ENCODE measurements around the gene RAMP1.
A peak's percentile ranks its signal among the peaks of the same experiment; 100 is the strongest.
"Not testable (repeated sequence)": the region's sequence is repeated elsewhere in the genome, so short reads cannot be mapped to it uniquely, and the experiment has no call there.

RAMP1 gene

DNA sequence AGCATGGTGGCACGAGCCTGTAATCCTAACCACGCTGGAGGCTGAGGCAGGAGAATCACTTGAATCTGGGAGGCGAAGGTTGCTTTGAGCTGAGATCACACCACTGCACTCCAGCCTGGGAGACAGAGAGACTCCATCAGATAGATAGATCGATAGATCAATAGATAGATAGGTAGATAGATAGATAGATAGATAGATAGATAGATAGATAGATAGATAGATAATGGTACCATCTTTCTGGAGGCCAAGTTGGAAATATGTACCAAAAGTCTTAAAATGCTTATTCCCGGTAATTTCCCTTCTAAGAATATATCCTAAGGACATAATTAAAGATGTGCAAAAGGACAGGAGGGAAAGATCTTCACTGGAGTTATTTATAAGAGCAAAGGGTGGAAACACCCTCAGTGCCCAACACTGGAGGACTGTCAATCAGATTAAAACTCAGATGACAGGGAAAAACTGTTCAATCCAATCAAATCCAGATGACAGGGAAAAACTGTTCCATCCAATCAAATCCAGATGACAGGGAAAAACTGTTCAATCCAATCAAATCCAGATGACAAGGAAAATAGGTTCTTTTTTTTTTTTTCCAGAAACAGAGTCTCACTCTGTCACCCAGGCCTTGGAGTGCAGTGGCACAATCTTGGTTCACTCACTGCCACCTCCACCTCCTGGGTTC, 58.4 kb downstream of the RAMP1 start:
- DNase-seq (ENCODE audit: low read depth) = no peak

- no peak for DNase-seq (ENCODE audit: low read depth)
Observed at GRCh38 chr2:237919593-237919992, 60.2 kb downstream of the RAMP1 start.

GRCh38 chr2:237920673-237921072, 61.2 kb downstream of the RAMP1 start:
- DNase-seq (ENCODE audit: low read depth) = no peak

DNA sequence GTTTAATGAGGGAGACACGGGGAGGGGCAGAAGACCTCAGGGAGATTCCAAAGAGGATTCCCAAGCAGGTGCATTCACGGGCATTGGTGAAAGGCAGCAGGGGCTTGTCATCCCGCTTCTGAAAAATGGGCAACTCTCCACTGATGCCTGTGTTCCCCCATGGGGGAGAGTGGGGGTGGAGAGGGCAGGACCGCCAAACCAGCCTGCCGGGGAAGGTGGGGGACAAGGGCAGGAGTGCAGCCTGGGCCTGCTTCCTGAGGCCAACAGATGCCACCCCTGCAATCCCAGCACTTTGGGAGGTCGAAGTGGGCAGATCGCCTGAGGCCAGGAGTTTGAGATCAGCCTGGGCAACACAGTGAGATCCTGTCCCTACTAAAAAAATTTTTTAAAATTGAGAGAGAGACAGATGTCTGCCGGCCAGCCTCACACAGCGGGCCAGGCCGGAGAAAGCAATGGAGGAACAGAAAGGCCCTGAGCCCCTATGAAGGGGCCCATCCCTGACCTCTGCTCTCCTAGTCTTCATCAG, 62.6 kb downstream of the RAMP1 start:
- DNase-seq (ENCODE audit: low read depth) = no peak

DNA sequence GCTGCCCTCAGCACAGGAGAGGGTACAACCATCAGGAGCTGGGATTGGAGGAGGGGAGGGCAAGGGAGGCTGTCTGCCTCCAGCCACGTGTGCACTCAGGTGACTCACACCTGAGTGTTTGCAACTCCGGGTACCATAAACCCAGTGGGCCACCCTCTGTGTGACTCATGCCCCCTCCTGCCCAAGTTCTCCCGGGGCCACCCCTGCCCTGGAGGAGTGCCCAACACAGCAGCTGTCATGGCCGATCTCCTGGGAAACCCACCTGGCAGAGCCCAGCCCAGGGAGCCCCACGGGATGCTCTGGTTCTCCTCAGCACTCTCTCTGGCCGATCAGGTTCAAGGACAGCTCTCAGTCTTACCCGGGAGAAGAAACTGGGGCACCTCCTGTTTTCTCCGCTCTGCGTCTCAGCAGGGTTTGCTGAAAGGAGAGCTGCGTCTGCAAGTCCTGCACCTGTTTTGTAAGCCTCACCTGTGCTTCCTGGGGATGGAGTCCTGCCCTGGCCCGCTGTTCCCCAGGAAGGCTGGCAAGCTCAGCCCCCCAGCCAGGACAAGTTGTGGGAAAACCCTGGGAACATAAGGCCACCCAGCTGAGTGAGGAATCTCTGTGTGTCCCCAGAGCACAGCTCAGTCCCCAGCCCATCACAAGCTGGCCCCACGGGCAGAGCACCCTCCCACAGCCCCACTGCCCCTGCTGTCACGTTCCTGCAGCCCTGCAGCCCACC, 63.4 kb downstream of the RAMP1 start:
- no peak for DNase-seq (ENCODE audit: low read depth)

DNA sequence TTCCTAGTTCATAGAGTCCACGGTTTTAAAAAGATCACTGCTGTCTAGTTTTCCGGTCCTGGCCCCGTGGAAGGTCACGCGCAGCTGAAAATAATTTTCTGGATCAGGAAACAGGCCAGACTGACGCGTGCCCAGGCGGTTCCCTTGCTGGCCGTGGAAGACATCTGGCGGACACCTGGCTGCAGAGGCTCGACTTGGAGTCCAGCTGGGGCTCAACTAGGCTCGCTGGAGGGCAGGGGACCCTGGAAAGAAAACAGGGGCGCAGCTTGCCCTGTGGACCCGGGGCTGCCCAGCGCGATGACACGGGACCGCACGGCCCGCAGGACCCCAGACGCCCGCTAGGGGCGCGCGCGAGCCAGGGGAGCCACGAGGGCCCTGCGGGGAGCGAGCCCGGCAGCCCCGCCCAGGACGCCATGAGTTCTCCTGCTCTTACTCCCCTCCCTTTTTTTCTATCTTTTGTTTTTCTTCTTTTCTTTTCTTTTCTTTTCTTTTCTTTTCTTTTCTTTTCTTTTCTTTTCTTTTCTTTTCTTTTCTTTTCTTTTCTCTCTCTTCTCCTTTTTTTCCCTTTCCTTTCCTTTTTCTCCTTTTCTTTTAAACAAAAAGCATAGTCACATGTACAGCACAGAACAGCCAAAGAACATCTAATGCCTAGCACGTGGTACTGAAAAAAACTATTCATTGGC, 64.2 kb downstream of the RAMP1 start:
- DNase-seq (ENCODE audit: low read depth) = no peak

DNA sequence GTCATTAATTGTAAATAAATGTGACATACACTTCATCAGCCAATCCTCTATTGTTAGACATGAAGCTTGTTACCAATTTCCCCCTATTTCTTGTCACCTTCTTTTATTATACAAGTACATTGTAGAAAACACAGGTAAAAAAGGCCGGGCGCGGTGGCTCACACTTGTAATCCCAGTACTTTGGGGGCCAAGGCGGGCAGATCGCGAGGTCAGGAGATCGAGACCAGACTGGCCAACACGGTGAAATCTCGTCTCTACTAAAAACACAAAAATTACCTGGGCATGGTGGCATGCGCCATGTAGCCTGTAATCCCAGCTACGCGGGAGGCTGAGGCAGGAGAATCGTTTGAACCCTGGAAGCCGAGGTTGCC, 64.7 kb downstream of the RAMP1 start:
- no peak for DNase-seq (ENCODE audit: low read depth)

GRCh38 chr2:237927135-237927534, 67.7 kb downstream of the RAMP1 start:
- no peak for DNase-seq (ENCODE audit: low read depth)

GRCh38 chr2:237927986-237928385, 68.6 kb downstream of the RAMP1 start:
- DNase-seq (ENCODE audit: low read depth) = no peak

DNA sequence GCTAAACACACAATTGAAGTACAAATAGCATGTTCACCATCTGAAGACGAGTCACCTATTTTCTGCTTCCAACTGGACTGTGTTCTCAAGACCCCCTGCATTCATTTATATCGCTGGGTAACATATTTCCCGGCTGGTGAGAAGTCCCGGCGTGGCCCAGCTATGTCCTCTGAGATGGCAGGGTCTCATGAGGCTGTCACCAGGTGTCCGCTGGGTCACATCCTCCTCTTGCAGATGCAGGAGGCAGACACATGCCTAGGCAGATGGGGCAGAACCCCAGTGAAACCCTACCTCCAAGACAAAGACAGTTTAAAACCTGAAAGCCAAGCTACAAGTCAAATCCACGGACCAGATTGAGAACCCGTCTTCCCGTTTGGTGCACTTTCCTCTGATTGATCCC, 70.6 kb downstream of the RAMP1 start:
- no peak for DNase-seq (ENCODE audit: low read depth)

DNA sequence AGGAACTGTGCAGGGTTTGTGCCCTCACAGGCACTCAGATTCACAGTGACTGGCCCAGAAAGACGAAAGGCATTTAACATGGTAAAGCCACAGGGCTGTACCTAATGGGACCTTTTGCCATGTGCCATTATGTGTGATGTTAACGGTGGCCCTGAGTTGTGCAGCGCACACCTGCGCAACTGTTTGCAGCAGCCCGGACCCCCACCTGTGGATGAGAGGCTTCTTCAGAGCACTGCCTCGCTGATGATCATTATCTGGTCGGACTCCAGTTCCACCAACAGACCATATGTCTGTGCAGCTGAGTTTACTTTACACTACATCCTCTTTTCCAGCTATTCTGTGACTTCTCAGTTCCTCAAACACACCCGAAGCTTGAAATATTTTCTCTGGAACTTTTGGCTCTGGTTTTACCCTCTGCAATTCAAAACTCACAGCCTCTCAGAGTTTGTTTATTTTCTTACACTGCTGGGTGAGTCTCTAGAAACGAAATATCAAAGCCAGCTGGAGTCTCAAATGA, 71.8 kb downstream of the RAMP1 start:
- DNase-seq (ENCODE audit: low read depth) = peak; percentile 18

DNA sequence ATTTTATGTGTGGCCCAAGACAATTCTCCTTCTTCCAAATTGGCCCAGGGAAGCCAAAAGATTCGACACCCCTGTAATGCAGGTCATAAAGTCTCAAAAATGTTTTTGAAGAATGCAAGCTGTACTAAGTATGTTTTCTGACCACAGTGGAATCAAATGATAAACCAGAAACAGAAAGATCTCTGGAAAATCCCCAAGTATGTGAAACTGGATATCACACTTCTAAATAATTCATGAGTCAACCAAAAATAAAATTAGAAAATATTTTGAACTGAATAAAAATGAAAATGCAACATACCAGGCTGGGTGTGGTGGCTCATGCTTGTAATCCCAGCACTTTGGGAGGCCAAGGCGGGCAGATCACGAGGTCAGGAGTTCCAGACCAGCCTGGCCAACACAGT, 73.3 kb downstream of the RAMP1 start:
- DNase-seq (ENCODE audit: low read depth) = peak; percentile 60

- no peak for DNase-seq (ENCODE audit: low read depth)
Observed at GRCh38 chr2:237934186-237934585, 74.8 kb downstream of the RAMP1 start.

GRCh38 chr2:237935740-237936452, 76.5 kb downstream of the RAMP1 start:
- no peak for DNase-seq (ENCODE audit: low read depth)

DNA sequence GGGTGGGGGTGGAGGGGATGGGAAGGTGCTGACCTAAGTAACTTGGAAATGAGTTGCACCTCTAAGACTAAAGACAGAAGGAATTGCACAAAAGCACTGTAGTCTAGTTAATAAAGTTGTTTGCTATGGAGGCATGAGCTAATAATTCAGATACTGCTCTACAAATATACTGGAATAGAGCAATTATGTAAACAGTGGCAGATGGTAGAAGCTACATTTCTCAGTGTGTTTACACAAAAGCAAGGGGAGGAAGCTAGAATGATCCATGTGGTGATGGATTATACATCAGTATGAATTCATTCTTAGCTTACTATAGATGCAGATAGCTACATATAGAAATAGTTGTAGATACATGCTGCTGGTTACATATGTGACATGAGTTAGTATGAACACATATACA, 79.8 kb downstream of the RAMP1 start:
- no peak for DNase-seq (ENCODE audit: low read depth)

- no peak for DNase-seq (ENCODE audit: low read depth)
Observed at GRCh38 chr2:237940828-237941227, 81.4 kb downstream of the RAMP1 start.

DNA sequence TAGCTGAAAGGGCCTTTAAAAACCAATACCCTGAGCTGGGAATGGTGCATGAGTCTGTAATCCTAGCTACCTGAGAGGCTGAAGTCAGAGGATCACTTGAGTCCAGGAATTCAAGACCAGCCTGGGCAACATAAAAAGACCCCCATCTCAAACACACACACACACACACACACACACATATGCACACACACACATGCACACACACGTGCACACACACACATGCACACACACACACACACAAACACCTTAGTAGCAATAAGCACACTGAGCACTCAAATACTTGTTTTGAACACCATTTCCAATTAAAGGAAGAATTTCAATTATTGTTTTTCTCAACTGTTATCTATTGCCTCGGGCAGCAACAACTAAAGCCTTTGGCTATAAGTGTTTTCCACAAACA, 81.8 kb downstream of the RAMP1 start:
- no peak for DNase-seq (ENCODE audit: low read depth)

- no peak for DNase-seq (ENCODE audit: low read depth)
Observed at GRCh38 chr2:237942513-237942899, 83.1 kb downstream of the RAMP1 start.

- DNase-seq (ENCODE audit: low read depth) = no peak
Observed at GRCh38 chr2:237943395-237944094, 84.1 kb downstream of the RAMP1 start.

DNA sequence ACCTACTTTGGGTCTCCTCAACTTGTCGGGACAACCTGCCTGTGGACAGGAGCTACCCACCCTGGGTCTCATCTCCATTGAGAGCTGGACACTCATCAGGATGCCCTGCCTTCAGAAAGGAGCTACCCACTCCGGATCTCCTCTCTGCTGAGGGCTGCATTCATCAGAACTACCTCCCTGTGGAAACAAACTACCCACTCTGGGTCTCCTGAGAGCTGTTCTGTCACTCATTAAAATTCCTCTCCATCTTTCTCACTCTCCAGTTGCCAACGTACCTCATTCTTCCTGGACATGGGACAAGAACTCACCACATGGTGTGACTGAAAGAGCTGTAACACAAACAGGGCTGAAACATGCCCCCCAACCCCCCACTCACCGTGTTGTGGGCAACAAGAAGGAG, 84.9 kb downstream of the RAMP1 start:
- DNase-seq (ENCODE audit: low read depth) = no peak

DNA sequence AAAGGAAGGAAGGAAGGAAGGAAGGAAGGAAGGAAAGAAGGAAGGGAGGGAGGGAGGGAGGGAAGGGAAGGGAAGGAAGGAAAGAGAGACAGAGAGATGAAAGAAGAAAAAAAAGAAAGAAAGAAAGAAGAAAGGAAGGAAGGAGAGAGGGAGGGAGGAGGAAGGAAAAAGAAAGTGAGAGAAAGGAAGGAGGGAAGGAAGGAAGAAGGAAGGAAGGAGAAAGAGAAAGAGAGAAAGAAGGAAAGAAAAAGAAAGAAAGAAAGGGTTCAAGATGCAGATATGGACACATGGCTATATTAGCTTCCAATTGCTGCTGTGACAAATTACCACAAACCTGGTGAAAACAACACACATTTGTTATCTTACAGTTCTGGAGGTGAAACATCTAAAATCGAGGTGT, 87.0 kb downstream of the RAMP1 start:
- no peak for DNase-seq (ENCODE audit: low read depth)

- DNase-seq (ENCODE audit: low read depth) = not testable (repeated sequence)
Observed at GRCh38 chr2:237951354-237951753, 91.9 kb downstream of the RAMP1 start.
